ENCODE data around the gene GRHL1.
"Not testable (repeated sequence)": the region's sequence is repeated elsewhere in the genome, so short reads cannot be mapped to it uniquely, and the experiment has no call there.

Gene GRHL1
- total RNA-seq = 0.51 to 0.87 reads per million in 2 donors

- peak; percentile 90 for DNase-seq
Measured at GRCh38 chr2:9951522-9952285, at the start of gene GRHL1. Gene GRHL1 (plus strand): TSS chr2:9951693. CDS start chr2:9951834, 141 bp downstream.

- no peak for DNase-seq
Measured at GRCh38 chr2:9905413-9905812, 46.1 kb upstream of the GRHL1 start.

- no peak for DNase-seq
Measured at GRCh38 chr2:9907402-9907801, 44.1 kb upstream of the GRHL1 start.

- DNase-seq = no peak
Measured at GRCh38 chr2:9908639-9909038, 42.9 kb upstream of the GRHL1 start.

- DNase-seq = no peak
Measured at GRCh38 chr2:9909106-9909505, 42.4 kb upstream of the GRHL1 start.

- DNase-seq = no peak
Measured at GRCh38 chr2:9910699-9911098, 40.8 kb upstream of the GRHL1 start.

GRCh38 chr2:9912468-9912867 is 39.0 kb upstream of the GRHL1 start:
- no peak for DNase-seq

GRCh38 chr2:9914384-9915065 is 37.0 kb upstream of the GRHL1 start:
- no peak for DNase-seq

- DNase-seq = no peak
Measured at GRCh38 chr2:9918275-9918674, 33.2 kb upstream of the GRHL1 start.

- DNase-seq = no peak
Measured at GRCh38 chr2:9919512-9919911, 32.0 kb upstream of the GRHL1 start.

GRCh38 chr2:9927020-9927419 is 24.5 kb upstream of the GRHL1 start:
- DNase-seq = not testable (repeated sequence)

- no peak for DNase-seq
Measured at GRCh38 chr2:9937258-9937657, 14.2 kb upstream of the GRHL1 start.

- no peak for DNase-seq
Measured at GRCh38 chr2:9937968-9938367, 13.5 kb upstream of the GRHL1 start.

GRCh38 chr2:9939587-9940485 is 11.7 kb upstream of the GRHL1 start:
- DNase-seq = no peak

- DNase-seq = no peak
Measured at GRCh38 chr2:9941196-9941995, 10.1 kb upstream of the GRHL1 start.

- no peak for DNase-seq
Measured at GRCh38 chr2:9941996-9942390, 9.5 kb upstream of the GRHL1 start.

GRCh38 chr2:9944330-9944758 is 7.1 kb upstream of the GRHL1 start:
- DNase-seq = no peak

- DNase-seq = no peak
Measured at GRCh38 chr2:9945596-9945995, 5.9 kb upstream of the GRHL1 start.

GRCh38 chr2:9946076-9946475 is 5.4 kb upstream of the GRHL1 start:
- DNase-seq = no peak

- no peak for DNase-seq
Measured at GRCh38 chr2:9946818-9947217, 4.7 kb upstream of the GRHL1 start.

- DNase-seq = no peak
Measured at GRCh38 chr2:9948721-9949120, 2.8 kb upstream of the GRHL1 start.

GRCh38 chr2:9949239-9949991 is 2.1 kb upstream of the GRHL1 start:
- DNase-seq = no peak

Data from activated gamma-delta T cell (primary cell).